ENCODE measurements around the gene NTM.

Gene NTM

DNA sequence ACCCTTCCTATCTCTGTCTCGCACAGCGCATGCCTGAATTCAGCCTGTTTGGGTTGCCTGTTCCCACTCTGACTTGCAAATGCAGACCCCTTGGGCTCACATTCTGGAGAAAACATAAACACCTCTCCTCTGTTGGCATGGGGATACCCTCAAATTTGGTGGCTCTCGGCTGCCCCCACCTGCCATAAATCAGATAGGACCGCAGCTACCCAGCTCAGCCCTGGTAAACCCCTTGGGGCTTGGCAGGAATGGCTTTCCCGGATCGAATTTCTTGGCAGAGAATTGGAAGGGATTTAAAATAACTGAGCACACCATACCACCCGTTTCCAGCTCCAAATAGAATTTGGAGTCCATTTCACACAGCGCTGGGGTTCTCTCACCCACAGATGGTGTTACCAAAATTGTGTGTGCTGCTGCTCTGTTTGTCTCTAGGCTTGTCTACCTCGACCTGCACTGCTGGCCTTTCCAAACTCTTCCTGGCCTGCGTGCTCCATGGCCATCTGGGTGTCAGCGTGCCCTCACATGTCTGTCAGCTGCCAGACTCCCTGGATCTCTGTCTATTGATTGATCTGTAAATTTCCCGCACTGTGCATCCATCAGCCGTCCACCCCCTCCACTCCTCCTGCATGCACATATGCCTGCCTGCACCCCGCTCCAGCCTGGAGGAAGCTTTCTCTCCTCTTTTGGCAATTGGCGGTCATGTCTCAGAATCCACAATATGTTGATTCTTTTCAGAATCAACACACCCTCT lies 134.0 kb downstream of the NTM start:
- no peak for DNase-seq

DNA sequence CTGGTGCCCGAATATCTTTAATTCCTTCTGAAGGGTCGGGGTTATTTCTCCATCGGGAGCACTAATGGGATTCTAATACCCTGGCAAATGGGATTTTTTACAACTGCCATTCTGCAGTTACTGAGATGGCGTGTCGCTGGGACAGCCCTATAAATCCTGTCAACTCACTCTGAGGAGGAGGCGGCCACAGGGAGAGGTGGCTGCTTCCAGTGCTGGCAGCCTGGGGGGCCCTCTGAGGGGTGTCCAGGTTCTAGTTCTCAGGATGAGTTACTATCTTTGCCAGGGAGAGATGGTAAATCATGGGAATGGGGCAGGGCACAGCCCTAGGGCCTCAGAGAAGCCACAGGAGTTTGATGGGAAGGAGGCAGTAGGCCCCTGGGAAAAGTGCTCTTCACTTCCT lies 135.9 kb downstream of the NTM start:
- no peak for DNase-seq

DNA sequence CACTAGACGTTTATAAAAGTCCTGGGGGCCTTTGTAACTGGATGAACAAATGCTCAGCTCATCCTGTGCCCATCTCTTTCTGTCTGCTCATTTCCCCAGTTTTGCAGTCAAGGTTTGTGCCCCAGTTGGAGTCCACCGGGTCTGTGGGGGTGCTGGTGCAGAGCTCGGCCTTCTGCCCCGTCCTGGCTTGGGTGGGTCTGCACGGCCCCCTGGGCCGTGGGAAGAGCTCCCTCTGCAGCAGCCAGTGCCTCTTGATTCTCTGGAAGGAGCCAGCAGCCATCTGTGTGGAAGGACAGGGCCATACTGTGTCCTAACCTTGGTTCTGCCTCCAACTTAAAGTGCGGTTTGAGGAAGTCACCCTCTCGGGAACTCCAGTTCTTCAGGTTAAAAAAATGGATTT lies 140.2 kb downstream of the NTM start:
- no peak for DNase-seq

DNA sequence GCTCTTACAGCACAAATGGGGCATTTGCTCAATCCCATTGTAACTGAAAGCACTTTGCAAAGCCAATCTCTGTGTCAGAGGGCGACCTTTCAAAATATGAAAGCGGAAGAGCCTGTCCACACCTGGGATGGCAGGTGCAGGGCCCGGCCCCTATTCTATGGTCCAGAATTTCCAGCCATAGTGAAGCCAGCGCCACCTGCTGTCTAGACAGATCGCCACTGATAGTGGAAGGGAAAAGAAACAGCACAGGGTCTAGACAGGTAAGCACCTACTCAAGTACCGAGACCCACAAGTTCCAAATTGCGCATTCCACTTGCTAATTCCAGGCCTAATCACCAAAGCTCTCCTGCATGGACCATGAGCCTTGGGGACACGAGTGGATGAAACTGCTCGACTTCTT lies 141.4 kb downstream of the NTM start:
- DNase-seq: no peak

DNA sequence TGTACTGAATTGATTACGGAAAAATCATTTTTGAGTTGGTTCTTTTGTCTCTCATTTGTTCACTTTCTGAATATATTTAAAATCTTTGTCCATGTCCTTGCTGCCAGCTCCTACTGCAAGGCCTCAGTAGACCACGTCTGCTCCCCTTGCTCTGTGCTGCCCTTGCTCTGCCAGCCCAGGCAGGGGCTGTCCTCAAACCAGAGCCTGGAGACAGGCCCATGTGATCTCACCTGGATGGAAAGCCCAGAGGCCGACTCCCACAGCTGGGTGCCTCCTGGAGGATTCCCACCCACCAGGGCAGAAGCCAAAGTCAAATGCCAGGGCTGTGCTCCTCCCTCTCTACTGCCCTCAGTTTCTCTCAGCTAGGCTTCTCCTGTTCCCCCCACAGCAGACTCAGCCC lies 141.8 kb downstream of the NTM start:
- DNase-seq: no peak

DNA sequence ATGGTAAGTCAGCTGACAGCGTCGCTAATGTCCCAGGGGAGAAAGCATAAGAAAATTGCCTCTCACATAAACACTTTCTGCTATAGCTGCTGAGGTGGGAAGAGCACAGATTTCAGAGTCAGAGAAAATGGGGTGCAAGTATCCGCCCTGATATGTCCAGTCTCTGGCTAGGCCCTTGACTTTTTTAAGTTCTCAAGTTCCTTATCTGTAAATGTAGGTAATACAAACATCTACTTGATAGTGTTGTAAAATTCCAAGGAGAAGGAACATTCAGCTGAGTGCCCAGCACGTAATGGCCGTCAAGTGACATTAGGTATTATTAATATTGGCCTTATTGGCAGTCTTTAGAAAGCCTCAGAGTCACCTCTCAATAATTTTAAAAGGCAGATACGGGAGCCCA lies 143.6 kb downstream of the NTM start:
- no peak for DNase-seq

DNA sequence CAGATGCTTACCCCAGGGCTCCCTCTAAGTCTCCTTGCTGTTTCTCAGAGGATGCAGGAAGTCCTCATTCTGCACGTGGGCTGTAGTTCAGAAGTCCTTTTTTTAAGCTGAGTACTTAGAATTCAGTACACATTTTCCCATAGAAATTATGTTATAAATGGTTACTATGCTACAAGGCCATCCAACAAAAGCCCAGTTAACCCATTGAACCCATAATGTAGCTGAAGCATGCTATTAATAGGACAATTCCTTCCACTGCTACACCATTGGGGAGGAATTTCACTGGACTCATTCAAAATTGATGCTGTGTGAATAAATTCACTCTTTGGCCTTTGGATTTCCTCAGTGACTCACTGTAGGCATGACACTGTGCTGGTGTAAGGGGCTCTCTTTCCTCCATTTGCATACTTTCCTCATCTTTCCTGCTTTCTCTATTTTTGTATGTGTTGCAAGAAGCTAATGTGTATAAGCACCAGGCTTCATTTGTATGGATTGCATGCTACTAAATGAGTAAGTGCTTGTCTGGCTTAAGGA lies 148.0 kb downstream of the NTM start:
- DNase-seq: no peak

DNA sequence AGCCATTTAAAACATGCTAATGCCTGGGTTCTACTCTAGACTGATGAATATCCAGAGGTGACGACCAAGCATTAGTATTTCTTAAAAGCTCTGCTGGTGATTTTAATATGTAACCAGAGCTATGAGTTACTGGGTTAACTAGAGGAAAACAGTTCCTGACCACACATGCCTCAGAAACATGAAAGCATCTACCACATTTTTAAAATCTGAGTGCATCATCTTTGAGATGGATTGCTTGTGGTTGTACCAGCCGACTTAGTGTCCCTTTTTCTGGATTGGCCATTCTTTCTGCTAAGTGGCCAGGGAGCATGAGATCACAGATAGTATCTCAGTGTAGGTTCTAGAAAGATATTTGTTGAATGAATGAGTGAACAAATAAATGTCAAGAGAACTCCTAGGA lies 152.4 kb downstream of the NTM start:
- DNase-seq: no peak

DNA sequence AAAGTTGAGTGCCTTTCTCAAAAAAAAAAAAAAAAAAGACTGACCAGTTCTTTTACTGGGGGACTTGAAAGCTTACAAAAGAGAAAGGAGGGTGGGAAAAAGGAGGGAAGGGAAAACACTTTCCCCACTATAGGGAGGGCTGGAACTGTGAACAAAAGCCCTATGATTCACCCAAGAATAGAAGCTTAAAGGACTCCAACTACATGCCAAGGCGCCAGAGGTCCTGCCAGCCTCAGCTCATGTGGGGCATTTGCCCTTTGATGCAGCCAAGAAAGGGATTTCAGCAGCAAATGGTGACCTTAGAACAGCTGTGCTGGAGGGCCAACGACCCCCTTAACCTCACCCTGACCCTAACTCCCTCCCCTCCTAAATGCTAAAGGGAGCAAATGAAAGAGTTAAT lies 160.0 kb downstream of the NTM start:
- DNase-seq: no peak

DNA sequence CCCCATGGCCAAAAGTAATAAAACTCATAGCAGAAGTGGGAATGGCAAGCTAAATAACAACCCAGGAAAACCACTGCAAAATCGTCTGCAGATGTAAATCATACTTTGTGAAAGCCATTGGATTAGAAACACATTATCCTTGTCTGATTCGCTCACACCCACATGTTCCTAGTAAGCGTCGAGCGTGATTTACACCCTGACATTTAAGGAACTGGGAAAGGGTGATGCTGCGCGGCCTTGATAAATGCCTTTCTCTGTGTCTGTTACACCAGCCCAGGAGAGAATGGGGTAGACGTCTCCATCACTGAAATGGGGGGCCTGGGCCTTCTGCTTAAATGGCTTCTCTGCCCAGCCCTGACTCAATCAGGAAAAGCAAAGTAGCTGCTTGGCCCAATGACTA lies 162.7 kb downstream of the NTM start:
- no peak for DNase-seq

DNA sequence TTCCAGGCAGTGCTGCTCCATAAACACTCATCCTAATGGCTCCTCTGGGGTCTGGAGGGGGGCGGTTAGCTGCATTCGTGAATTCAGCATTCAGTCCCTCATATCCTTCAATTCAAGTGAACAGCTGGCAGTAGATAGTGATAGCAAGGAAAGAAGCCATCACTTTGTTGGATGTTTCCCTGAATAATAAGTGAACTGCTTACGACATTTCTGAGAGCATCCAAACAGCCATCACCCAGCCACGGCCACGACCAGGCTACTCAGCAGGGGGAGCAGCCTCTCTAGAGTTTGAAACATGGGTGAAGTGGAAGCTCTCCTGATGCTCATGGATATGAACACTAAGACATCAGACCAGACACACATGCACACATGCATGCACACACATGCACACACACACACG lies 163.6 kb downstream of the NTM start:
- DNase-seq: no peak

DNA sequence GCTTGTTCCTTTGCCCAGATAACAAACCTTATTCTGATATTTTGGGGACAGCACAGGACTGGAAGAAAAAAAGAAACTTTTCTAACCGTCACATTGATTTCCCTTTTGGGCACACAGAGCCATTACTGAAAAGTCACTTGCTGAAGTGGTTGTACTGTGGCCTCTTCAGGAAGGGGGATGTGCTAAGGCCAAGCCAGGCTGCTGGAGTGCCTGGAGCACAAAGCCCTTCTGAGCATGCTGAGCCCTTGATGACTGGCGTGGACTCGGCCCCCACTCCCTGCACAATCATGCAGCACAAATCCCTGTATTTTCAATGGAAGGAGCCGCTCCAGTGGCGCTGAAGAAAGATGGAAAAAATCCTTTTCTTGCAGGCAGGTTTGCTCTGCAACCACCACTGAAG lies 164.2 kb downstream of the NTM start:
- no peak for DNase-seq

DNA sequence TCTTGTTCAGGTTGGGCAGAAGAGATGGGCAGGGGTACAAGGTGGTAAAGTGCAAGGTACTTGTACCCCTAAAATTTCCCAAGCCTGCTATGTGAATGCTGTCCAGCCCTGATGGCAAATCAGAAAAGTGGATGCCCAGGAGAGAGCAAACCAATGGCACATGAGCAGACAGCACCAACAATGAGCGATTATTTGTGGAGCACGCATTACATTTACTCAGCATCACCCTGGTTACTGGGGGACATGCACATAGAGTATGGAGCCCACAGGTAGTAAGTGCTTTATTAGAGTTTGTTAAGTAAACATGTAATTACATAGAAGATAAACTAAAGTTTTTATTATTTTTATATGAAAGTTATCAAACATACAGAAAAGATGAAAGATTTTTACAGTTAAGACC lies 165.7 kb downstream of the NTM start:
- DNase-seq: no peak

DNA sequence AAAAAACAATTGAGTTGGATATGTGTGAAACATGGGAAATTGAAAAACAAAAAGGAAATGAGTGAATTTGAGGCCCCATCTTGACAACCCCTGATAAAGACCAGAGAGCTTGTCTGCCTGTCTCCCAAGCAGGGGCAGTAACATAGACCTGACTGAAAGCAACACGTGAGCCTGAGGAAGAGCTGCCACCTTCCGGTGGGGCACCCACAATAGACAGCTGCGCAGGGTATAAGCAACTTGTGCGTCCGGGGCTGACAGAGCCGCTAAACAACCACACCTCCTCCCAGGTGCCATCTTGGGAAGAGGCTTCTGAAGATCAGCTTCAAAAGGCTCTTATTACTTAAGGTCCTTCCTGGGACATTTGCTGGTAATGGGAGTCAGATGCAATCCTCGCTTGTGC lies 166.8 kb downstream of the NTM start:
- no peak for DNase-seq

DNA sequence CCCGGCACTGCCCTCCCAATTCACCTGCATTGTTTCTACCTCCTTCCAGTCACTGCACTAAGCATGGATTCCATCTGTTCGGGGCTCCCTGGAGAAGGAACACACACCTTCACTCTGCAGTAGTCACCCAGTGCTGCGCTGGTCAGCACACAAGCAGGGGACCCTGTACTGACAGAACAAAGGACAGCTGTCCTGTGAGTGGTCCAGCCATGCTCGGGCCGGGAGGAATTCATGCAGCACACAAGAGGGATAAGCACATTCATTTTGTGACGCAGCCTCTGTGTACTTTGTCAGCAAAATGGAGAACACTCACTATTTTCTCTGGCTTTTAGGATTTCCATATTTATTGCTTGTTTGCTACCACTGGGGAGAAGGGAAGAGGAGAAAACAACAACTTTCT lies 167.3 kb downstream of the NTM start:
- DNase-seq: no peak

DNA sequence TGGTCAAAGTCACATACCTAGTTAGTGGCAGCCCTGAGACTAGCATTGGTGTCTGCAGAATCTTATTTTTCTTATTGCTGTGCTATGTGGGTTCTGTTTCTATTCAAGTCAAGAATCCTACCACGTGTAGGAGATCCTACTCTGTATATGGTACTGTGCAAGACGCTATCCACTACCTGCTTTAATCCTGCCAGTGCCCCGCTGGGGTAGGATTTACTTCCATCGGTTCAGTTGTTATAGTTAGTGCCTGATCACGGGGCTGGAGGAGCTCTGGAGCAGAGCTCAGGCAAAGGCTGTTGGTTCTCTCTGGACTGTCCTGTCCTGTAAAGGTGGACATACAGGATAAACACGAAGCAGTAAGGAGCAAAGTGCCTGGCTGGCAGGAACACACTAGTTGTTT lies 167.9 kb downstream of the NTM start:
- DNase-seq: no peak

DNA sequence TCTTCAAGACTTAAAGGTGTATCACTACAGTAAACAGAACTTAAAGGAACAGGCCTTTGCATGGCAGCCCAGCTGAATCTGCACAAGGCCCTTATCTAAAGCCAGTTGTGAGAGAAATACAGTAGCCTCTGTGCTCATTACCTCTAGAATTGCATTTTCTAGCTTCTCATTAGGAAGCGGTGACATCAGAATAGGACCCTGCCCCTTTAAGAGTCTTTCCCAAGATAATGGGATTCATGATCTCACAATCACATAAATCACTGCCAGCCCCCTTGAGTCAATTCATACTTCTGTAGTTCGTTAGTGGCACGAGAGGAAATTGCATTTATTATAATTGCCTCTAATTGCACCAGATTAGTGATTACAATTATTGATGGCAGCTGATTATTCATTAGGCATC lies 170.3 kb downstream of the NTM start:
- no peak for DNase-seq

DNA sequence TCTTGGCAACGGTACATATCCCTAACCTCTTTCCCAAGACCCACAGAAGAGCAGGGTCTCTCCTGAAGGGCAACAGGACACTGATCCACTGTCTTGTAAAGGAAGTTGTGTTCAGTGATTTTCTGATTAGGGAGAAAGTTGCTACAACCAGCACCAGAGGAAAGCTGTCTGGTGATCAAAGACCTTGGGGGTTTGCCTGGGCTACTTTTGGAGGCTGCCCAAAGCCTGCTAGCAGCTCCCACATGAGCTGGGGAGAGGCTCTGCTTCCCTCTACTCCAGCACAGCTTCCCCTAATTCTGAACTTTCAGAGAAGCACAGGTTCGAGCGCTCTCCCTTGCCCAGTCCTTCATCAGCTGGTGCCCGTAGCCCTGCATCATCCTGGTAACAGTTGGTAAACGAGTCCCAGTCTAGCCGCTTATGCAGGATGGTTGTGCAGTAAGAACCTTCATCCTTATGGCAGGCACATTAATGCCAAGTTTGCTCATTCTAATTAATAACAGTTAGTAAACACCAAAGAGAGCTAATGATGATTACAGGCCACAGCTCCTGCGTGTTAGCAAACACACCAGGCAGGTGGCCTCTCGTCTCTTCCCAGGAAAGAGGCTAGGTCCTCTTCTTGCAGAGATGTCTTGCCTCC lies 173.1 kb downstream of the NTM start:
- DNase-seq: no peak

DNA sequence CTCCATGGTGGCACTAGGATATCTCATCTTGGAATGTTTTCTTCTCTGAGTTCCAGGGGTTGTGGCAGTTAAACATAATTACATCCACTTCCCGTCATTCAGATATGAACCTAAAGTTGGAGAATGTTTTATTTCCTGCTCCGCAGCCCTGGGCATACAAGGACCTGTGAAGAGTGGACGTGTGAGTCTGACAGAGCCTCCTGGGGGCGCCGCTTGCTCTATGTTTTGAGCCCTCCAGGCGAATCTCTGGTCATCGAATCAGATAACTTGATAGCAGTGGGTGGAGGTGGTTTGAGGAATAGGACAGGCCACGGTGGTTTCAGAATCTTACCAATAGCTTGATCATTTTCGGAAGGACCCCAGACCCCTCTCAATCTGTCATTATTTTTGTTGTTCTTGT lies 174.2 kb downstream of the NTM start:
- no peak for DNase-seq

DNA sequence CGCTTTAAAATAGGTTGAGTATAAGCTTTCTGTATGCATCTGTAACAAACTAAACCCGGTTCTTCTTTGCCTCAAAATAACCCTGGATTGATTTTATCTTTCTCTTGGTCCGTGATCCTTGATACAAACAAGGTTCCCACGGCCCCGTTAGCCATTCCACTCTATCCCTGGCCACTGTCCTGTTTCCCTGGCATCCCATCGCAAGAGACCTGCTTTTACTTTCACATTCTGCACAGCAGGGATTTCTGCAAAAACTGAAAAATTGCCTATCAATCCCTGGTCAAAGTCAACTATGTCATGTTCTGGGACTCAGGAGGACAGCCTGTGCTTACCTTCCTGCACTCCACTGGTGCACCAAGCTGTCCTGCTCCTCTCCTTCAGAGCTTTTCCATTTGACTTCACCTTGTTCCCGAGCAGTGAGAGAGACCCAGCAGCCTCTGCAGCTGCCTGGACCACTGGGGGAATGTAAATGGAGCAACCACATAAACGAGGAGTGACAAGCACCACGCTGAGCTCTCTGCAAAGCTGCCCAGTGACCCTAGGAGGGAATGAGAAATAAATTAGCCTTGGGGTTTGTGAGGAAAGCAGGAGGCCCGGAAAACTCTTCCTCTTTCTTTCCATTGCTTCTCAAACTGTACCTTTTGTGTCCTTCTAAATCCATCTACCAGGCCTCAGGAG lies 175.9 kb downstream of the NTM start:
- no peak for DNase-seq

DNA sequence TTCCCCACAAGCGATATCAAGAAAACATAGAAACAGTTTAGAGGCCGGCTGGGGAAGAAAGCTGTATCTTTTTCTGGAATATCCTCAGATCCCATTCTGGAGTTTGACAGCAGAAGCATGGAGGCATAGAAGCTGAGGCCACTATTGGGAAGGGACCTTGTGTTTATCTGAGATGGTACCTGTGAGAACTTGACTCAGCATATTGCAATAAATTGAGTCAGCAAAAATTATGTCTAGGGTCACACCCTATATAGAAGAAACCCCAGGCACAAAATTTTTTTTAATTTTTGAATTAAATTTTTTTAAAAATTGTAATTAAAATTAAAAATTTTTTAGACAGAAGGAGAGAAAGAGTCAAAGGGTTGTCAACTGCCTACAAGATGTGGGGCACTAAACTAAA lies 178.7 kb downstream of the NTM start:
- no peak for DNase-seq

DNA sequence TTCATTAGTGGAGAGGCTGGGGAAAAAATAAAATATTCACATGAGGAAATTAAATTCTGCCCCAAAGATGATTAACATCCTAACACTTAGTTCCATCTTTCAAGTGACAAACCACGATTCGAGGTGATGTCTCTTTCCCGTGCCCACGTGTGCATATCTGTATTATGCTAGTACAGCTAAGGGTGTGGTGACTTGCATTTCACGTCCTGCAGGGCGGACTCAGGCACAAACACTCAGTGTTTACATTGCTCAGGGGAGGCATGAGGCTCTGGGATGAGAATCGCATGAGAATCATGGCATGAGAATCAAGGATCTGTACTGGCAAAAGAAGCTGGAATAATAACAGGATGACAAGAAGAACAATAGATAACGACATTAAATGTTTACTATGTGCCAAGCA lies 179.4 kb downstream of the NTM start:
- DNase-seq: no peak

DNA sequence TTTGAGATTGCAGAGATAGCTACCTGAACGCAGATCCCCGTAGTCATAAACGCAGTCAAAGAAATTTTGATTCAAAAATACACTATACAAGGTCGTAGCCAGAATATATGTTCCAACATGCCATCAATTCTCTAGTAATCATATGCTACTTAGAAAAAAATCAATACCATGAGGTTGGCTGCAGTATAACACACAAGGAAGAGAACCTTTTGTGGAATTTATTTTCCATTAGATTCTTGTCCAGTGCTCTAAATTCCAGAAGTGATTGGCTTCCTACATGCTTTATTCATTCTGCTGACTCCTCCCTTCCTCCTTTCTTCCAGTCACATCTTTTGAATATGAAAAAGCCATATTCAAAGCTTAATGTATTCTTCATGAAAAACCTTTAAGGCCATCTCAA lies 189.9 kb downstream of the NTM start:
- no peak for DNase-seq

DNA sequence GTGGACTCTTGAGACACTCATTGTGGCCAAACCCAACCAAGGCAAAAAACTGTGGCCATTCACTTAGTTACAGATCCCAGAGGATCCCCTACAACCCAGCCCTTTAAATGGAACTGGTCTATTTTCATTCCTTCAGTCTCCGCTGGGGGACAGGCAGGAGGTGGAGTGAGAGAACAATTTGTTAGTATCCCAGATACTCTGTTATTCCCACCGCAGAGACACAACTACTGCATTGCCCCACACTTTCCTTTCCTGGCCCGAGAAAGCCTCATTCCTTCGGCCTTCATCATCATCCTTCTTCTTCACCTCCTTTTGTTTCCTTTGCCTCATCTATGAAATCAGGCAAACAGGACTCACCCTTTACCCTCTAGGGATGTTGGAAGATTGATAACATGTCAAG lies 191.1 kb downstream of the NTM start:
- no peak for DNase-seq

Measured in CD4-positive, alpha-beta T cell treated with Interleukin-17A for 4 hours (primary cell).